Panc1 (cell line): ENCODE data around the gene GPR15. TPM values are rescaled to one million over a fixed set of nuclear protein-coding genes. Genes with fewer than 3 reads are reported as not detected.

Experiments used
- ATAC-seq: fragments of 200-7000 bp; cut with Tn5 transposase; 2 replicates; pipeline ENCODE4 v1.9.1; 2020; ENCODE audit warnings: mild to moderate bottlenecking, moderate library complexity
- BruUV-seq: library from RNA; stranded (reverse); fragments of 400-500 nt; replicated peaks from 2 replicates; lab custom pipeline; 2021; lab: Mats Ljungman, UMichigan
- CTCF ChIA-PET: fragments of 300-600 bp; sonication (Branson Sonifier 250); formaldehyde crosslinking; loops from one replicate; lab custom pipeline; 2022; ENCODE audit warnings: antibody characterized with exemption; lab: Charles Lee
- POLR2A ChIA-PET: fragments of 300-600 bp; sonication (Branson Sonifier 250); formaldehyde crosslinking; loops from one replicate; lab custom pipeline; 2022; ENCODE audit warnings: antibody characterized with exemption; lab: Charles Lee
- DNase-seq: peaks from one replicate; pipeline ENCODE4 v3.0.0-alpha.2; 2010; ENCODE audit warnings: low read depth, low spot score
- H3K27ac ChIP-seq: 2 replicates; pipeline ENCODE4 v1.5.1; 2011; ENCODE audit warnings: mild to moderate bottlenecking, low read length, inconsistent platforms
- H3K27me3 ChIP-seq: fragments of 200-500 bp; sonication (Bioruptor generic); 2 replicates; pipeline ENCODE4 v1.6.0; 2014; ENCODE audit warnings: low read length, inconsistent platforms; ENCODE audit not compliant: control insufficient read depth, insufficient read depth
- H3K36me3 ChIP-seq: fragments of 200-500 bp; sonication (Bioruptor generic); 2 replicates; pipeline ENCODE4 v1.5.1; 2014; ENCODE audit warnings: inconsistent platforms, mild to moderate bottlenecking, low read length, moderate library complexity; ENCODE audit not compliant: control insufficient read depth, insufficient read depth
- H3K4me1 ChIP-seq: 2 replicates; pipeline ENCODE4 v1.5.1; 2011; ENCODE audit warnings: inconsistent platforms, mild to moderate bottlenecking, low read length, moderate library complexity; ENCODE audit not compliant: control insufficient read depth, insufficient read depth
- H3K4me3 ChIP-seq, 2 experiments: 2 replicates each; pipeline ENCODE4 v1.5.1; 2011 to 2012; ENCODE audit warnings: low read depth in 2 of 2, low read length in 2 of 2, mild to moderate bottlenecking in 2 of 2, inconsistent platforms in 1 of 2, moderate library complexity in 1 of 2
- H3K9me3 ChIP-seq: fragments of 200-500 bp; sonication (Bioruptor generic); 2 replicates; pipeline ENCODE4 v1.5.1; 2014; ENCODE audit warnings: low read depth, mild to moderate bottlenecking, inconsistent platforms, low read length, moderate library complexity; ENCODE audit not compliant: control insufficient read depth, insufficient read depth
- POLR2AphosphoS5 ChIP-seq: IDR thresholded peaks from 2 replicates; pipeline ENCODE4 v1.6.1; 2012; ENCODE audit warnings: mild to moderate bottlenecking, low read depth, low read length, moderate library complexity
- REST ChIP-seq, 2 experiments: IDR thresholded peaks; 2 replicates each; pipeline ENCODE4 v1.6.1; 2011 to 2012; ENCODE audit warnings: low read depth in 2 of 2, control low read depth in 1 of 2, low read length in 1 of 2, mild to moderate bottlenecking in 1 of 2, moderate library complexity in 1 of 2; ENCODE audit not compliant: insufficient read depth in 1 of 2
- SIN3A ChIP-seq: IDR thresholded peaks from 2 replicates; pipeline ENCODE4 v1.6.1; 2012; ENCODE audit warnings: low read depth, mild to moderate bottlenecking, low read length, moderate library complexity, borderline replicate concordance; ENCODE audit not compliant: insufficient read depth
- TCF7L2 ChIP-seq: IDR thresholded peaks from 2 replicates; pipeline ENCODE4 v1.6.1; 2011; ENCODE audit warnings: mild to moderate bottlenecking, low read depth, low read length, inconsistent platforms
- in situ Hi-C: cut with HindIII; loops from 2 replicates; pipeline ENCODE4 v1.10.0; 2016; ENCODE audit warnings: low sequenced_read_pairs, low pct_unique_long_range_greater_than_20kb
- intact Hi-C: fragments of 100-400 bp; cut with micrococcal nuclease; formaldehyde crosslinking; loops from one replicate; pipeline ENCODE4 v1.10.0; 2022; ENCODE audit not compliant: unreplicated experiment
- total RNA-seq: library from RNA; stranded (reverse); gene quantifications from one replicate; pipeline ENCODE4 v1.2.1, GENCODE V29; 2021; ENCODE audit not compliant: unreplicated experiment
- TF ChIP-seq, protein P1 (sequence below): fragments of 450-650 bp; IDR thresholded peaks from 2 replicates; pipeline ENCODE4 v1.5.1; 2017; ENCODE audit warnings: mild to moderate bottlenecking

The GPR15 gene
- total RNA-seq, 1 experiment from 2014 or later, result not detected

GRCh38 chr3:98582042-98582441 is 50.3 kb downstream of the GPR15 start:
- Histone ChIP-seq H3K4me3 (no peak overlapping the region), H3K9me3 (no peaks in the 10 kb centered on the region), H3K27ac (no peak overlapping the region), H3K27me3 (no peaks in the 10 kb centered on the region), H3K36me3 (0 out of 2 replicates have a peak, but pooled peaks cover 4% of the 10 kb centered on the region), H3K4me1 (no peaks in the 10 kb centered on the region)
- DNase-seq (no peak), ATAC-seq (no peak)
- intact Hi-C loops, result no loop called here
- BruUV-seq, result no TSS peak
- CTCF ChIA-PET, result no interaction called here
- POLR2A ChIA-PET, result no interaction called here
- TF ChIP-seq REST (IDR thresholded peaks at IDR 0.05; ENCODE audit: insufficient read depth in 1 of 2, low read depth in 2 of 2, low read length in 1 of 2), result no peak
- in situ Hi-C loops, result no loop called here

- CTCF ChIA-PET, result no interaction called here
- TF ChIP-seq REST (IDR thresholded peaks at IDR 0.05; ENCODE audit: insufficient read depth in 1 of 2, low read depth in 2 of 2, low read length in 1 of 2), result no peak
- no peak for TF ChIP-seq TCF7L2
- TF ChIP-seq, protein P1, sequence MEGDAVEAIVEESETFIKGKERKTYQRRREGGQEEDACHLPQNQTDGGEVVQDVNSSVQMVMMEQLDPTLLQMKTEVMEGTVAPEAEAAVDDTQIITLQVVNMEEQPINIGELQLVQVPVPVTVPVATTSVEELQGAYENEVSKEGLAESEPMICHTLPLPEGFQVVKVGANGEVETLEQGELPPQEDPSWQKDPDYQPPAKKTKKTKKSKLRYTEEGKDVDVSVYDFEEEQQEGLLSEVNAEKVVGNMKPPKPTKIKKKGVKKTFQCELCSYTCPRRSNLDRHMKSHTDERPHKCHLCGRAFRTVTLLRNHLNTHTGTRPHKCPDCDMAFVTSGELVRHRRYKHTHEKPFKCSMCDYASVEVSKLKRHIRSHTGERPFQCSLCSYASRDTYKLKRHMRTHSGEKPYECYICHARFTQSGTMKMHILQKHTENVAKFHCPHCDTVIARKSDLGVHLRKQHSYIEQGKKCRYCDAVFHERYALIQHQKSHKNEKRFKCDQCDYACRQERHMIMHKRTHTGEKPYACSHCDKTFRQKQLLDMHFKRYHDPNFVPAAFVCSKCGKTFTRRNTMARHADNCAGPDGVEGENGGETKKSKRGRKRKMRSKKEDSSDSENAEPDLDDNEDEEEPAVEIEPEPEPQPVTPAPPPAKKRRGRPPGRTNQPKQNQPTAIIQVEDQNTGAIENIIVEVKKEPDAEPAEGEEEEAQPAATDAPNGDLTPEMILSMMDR, result no peak
- TF ChIP-seq SIN3A, result no peak
- no peak for TF ChIP-seq POLR2AphosphoS5
- in situ Hi-C loops, result no loop called here
- intact Hi-C loops, result no loop called here
- H3K36me3 ChIP-seq, result 0 out of 2 replicates have a peak, but pooled peaks cover 4% of the 10 kb centered on the region
- no TSS peak for BruUV-seq
- no peak overlapping the region for H3K27ac ChIP-seq
- no peak overlapping the region for H3K4me3 ChIP-seq
- no peaks in the 10 kb centered on the region for H3K4me1 ChIP-seq
- no peaks in the 10 kb centered on the region for H3K27me3 ChIP-seq
- no peak for DNase-seq
- POLR2A ChIA-PET, result no interaction called here
- ATAC-seq, result no peak
- no peaks in the 10 kb centered on the region for H3K9me3 ChIP-seq
Measured at GRCh38 chr3:98583766-98584165, 52.0 kb downstream of the GPR15 start.

Other genes starting within 250 kb of the GPR15 start
- not detected for gene OR5H2, start 249.5 kb upstream of the GPR15 start, total RNA-seq
- not detected for gene OR5K4, start 178.1 kb upstream of the GPR15 start, total RNA-seq
- gene OR5K3, start 141.3 kb upstream of the GPR15 start, total RNA-seq, result not detected
- gene OR5K1, start 68.8 kb upstream of the GPR15 start, total RNA-seq, result not detected
- not detected for gene OR5K2, start 34.3 kb upstream of the GPR15 start, total RNA-seq
- gene CLDND1, start 9.1 kb upstream of the GPR15 start, total RNA-seq, result 77.3 TPM
- gene CPOX, start 61.6 kb downstream of the GPR15 start, total RNA-seq, result 14.7 TPM
- 0.15 TPM for gene ST3GAL6, start 231.4 kb downstream of the GPR15 start, total RNA-seq